HEK293 (cell line): ENCODE measurements around the gene CCND1.
A peak's percentile ranks its signal among the peaks of the same experiment; 100 is the strongest.

Experiments
- CTCF ChIA-PET: fragments of 350-600 bp; formaldehyde crosslinking; extraction: SDS; loops from one replicate; lab custom pipeline; 2021; ENCODE audit warnings: antibody characterized with exemption; lab: Yijun Ruan, JAX
- POLR2A ChIA-PET: fragments of 300-600 bp; formaldehyde crosslinking; extraction: SDS; loops from one replicate; lab custom pipeline; 2020; ENCODE audit warnings: antibody characterized with exemption, inconsistent platforms; lab: Yijun Ruan, JAX
- H3K27ac ChIP-seq: fragments of 200-500 bp; sonication (Bioruptor generic); 2 replicates; pipeline ENCODE4 v1.5.1; 2014; ENCODE audit warnings: low read depth, low read length, control low read depth, inconsistent platforms; ENCODE audit errors: extremely low read depth
- H3K36me3 ChIP-seq, 2 experiments: fragments of 200-500 bp in 1 of 2; sonication (Bioruptor generic) in 1 of 2; 1 replicate in 1 of 2; 2 replicates in 1 of 2; pipeline ENCODE4 v1.5.1; 2014 to 2017; ENCODE audit warnings: inconsistent platforms in 2 of 2, low read length in 2 of 2; ENCODE audit not compliant: control insufficient read depth in 2 of 2, insufficient read depth in 1 of 2
- H3K4me1 ChIP-seq: fragments of 200-500 bp; sonication (Bioruptor generic); 2 replicates; pipeline ENCODE4 v1.5.1; 2014; ENCODE audit warnings: mild to moderate bottlenecking, low read length, inconsistent platforms; ENCODE audit not compliant: control insufficient read depth, insufficient read depth
- H3K4me3 ChIP-seq: 2 replicates; pipeline ENCODE4 v1.5.1; 2011; ENCODE audit warnings: low read depth, mild to moderate bottlenecking, control low read depth, low read length, moderate library complexity
- H3K9me3 ChIP-seq: fragments of 200-500 bp; sonication (Bioruptor generic); 2 replicates; pipeline ENCODE4 v1.5.1; 2014; ENCODE audit warnings: low read depth, low read length, inconsistent platforms; ENCODE audit not compliant: control insufficient read depth, insufficient read depth
- EGR2 ChIP-seq: fragments of 450-650 bp; formaldehyde crosslinking; IDR thresholded peaks from 2 replicates; pipeline ENCODE4 v1.5.1; 2016; ENCODE audit warnings: low read depth, missing biosample characterization, missing genetic modification characterization
- GLIS1 ChIP-seq: fragments of 450-650 bp; formaldehyde crosslinking; IDR thresholded peaks from 2 replicates; pipeline ENCODE4 v1.5.1; 2016; ENCODE audit warnings: missing biosample characterization, missing genetic modification characterization
- MYNN ChIP-seq: fragments of 450-650 bp; formaldehyde crosslinking; IDR thresholded peaks from 2 replicates; pipeline ENCODE4 v1.5.1; 2016; ENCODE audit warnings: missing biosample characterization, missing genetic modification characterization, borderline replicate concordance
- PATZ1 ChIP-seq: fragments of 450-650 bp; formaldehyde crosslinking; IDR thresholded peaks from 2 replicates; pipeline ENCODE4 v1.5.1; 2016; ENCODE audit warnings: missing biosample characterization, missing genetic modification characterization
- PBX3 ChIP-seq: sonication (generic); formaldehyde crosslinking; IDR thresholded peaks from 2 replicates; pipeline ENCODE4 v1.8.1; 2022; ENCODE audit warnings: mild to moderate bottlenecking, moderate library complexity, missing genetic modification reagents
- REST ChIP-seq: fragments of 450-650 bp; formaldehyde crosslinking; IDR thresholded peaks from 2 replicates; pipeline ENCODE4 v1.5.1; 2016; ENCODE audit warnings: missing biosample characterization, missing genetic modification characterization
- ZBTB21 ChIP-seq: fragments of 450-650 bp; formaldehyde crosslinking; IDR thresholded peaks from 2 replicates; pipeline ENCODE4 v1.5.1; 2017; ENCODE audit warnings: missing biosample characterization, missing genetic modification characterization
- ZFHX2 ChIP-seq: fragments of 450-650 bp; formaldehyde crosslinking; conservative IDR thresholded peaks from 2 replicates; pipeline ENCODE4 v1.5.1; 2016; ENCODE audit warnings: missing biosample characterization, missing genetic modification characterization
- ZIC2 ChIP-seq: fragments of 450-650 bp; formaldehyde crosslinking; IDR thresholded peaks from 2 replicates; pipeline ENCODE4 v1.5.1; 2016; ENCODE audit warnings: missing biosample characterization, missing genetic modification characterization
- ZNF132 ChIP-seq: fragments of 450-650 bp; formaldehyde crosslinking; IDR thresholded peaks from 2 replicates; pipeline ENCODE4 v1.5.1; 2017; ENCODE audit warnings: missing biosample characterization, missing genetic modification characterization, borderline replicate concordance
- ZNF138 ChIP-seq: fragments of 450-650 bp; formaldehyde crosslinking; IDR thresholded peaks from 2 replicates; pipeline ENCODE4 v1.5.1; 2016; ENCODE audit warnings: missing biosample characterization, missing genetic modification characterization, borderline replicate concordance
- ZNF266 ChIP-seq: fragments of 450-650 bp; formaldehyde crosslinking; IDR thresholded peaks from 2 replicates; pipeline ENCODE4 v1.5.1; 2016; ENCODE audit warnings: missing biosample characterization, missing genetic modification characterization, low read depth
- ZNF341 ChIP-seq: fragments of 450-650 bp; formaldehyde crosslinking; IDR thresholded peaks from 2 replicates; pipeline ENCODE4; 2016; ENCODE audit warnings: low read depth, missing biosample characterization, missing genetic modification characterization
- ZNF366 ChIP-seq: fragments of 450-650 bp; formaldehyde crosslinking; conservative IDR thresholded peaks from 2 replicates; pipeline ENCODE4 v1.5.1; 2016; ENCODE audit warnings: missing biosample characterization, missing genetic modification characterization
- ZNF48 ChIP-seq: fragments of 450-650 bp; formaldehyde crosslinking; IDR thresholded peaks from 2 replicates; pipeline ENCODE4 v1.5.1; 2016; ENCODE audit warnings: missing biosample characterization, missing genetic modification characterization
- ZNF521 ChIP-seq: fragments of 450-650 bp; formaldehyde crosslinking; IDR thresholded peaks from 2 replicates; pipeline ENCODE4 v1.5.1; 2017; ENCODE audit warnings: missing biosample characterization, mild to moderate bottlenecking, missing genetic modification characterization
- ZNF529 ChIP-seq: fragments of 450-650 bp; formaldehyde crosslinking; IDR thresholded peaks from 2 replicates; pipeline ENCODE4 v1.5.1; 2017; ENCODE audit warnings: missing genetic modification characterization, missing biosample characterization; ENCODE audit not compliant: insufficient replicate concordance
- ZNF548 ChIP-seq: fragments of 450-650 bp; formaldehyde crosslinking; IDR thresholded peaks from 2 replicates; pipeline ENCODE4 v1.5.1; 2016; ENCODE audit warnings: missing biosample characterization, missing genetic modification characterization
- ZNF555 ChIP-seq: fragments of 450-650 bp; formaldehyde crosslinking; conservative IDR thresholded peaks from 2 replicates; pipeline ENCODE4 v1.5.1; 2017; ENCODE audit warnings: missing biosample characterization, mild to moderate bottlenecking, missing genetic modification characterization, inconsistent platforms
- ZXDB ChIP-seq: fragments of 450-650 bp; formaldehyde crosslinking; IDR thresholded peaks from 2 replicates; pipeline ENCODE4 v1.5.1; 2016; ENCODE audit warnings: missing biosample characterization, missing genetic modification characterization

Gene CCND1

GRCh38 chr11:69644071-69644961 lies 3.4 kb downstream of the CCND1 start:
- ChIA-PET CTCF (interaction anchor here (0.6 to 4.8 kb wide), 22 partner anchors 10 to 689 kb away, joined by 3 to 54 read pairs (median 4); partner anchors contain the start of gene MYEOV), POLR2A (interaction anchor here (0.5 kb wide), 1 partner anchor 24 kb away, joined by 3 read pairs; no protein-coding TSS in a partner anchor)
- no peaks in the 10 kb centered on the region for H3K9me3 ChIP-seq
- H3K36me3 ChIP-seq = peaks cover 0 to 55% of the 10 kb centered on the region in 2 experiments; a peak in 1 of 3 replicates
- no peak overlapping the region for H3K4me3 ChIP-seq
- peaks cover 3% of the 10 kb centered on the region; the same call in 1 of the 2 replicates for H3K4me1 ChIP-seq
- TF ChIP-seq REST (tag by site-specific recombination) (no peak), MYNN (no peak), PATZ1 (tag by site-specific recombination) (0 out of 2 replicates have a peak, but pooled peaks have one; percentile 32), PBX3 (CRISPR knock-in tag) (0 out of 2 replicates have a peak, but pooled peaks have one; percentile 36), ZNF138 (no peak), EGR2 (tag by site-specific recombination) (peak; percentile 27; the same call in 1 of the 2 replicates), ZNF366 (tag by site-specific recombination) (no peak), ZFHX2 (tag by site-specific recombination) (peak; percentile 31; the same call in 1 of the 2 replicates), ZIC2 (tag by site-specific recombination) (peak; percentile 87), ZXDB (tag by site-specific recombination) (peak; percentile 27; the same call in 1 of the 2 replicates), ZBTB21 (tag by site-specific recombination) (no peak), GLIS1 (tag by site-specific recombination) (peak; percentile 79), ZNF529 (tag by site-specific recombination) (no peak)
- TF ChIP-seq, all 188 proteins: peak for 7
- no peak overlapping the region; the same call in 1 of the 2 replicates for H3K27ac ChIP-seq

GRCh38 chr11:69644962-69645675 lies 4.2 kb downstream of the CCND1 start:
- Histone ChIP-seq H3K36me3 (peaks cover 0 to 63% of the 10 kb centered on the region in 2 experiments; a peak in 1 of 3 replicates), H3K4me1 (peaks cover 3% of the 10 kb centered on the region; the same call in 1 of the 2 replicates), H3K9me3 (no peaks in the 10 kb centered on the region), H3K27ac (no peak overlapping the region), H3K4me3 (no peak overlapping the region)
- peak; percentile 34; the same call in 1 of the 2 replicates for TF ChIP-seq GLIS1 (tag by site-specific recombination)
- no peak for TF ChIP-seq ZNF266 (tag by site-specific recombination)
- no peak for TF ChIP-seq ZNF555 (tag by site-specific recombination)
- no peak for TF ChIP-seq ZNF521 (tag by site-specific recombination)
- no peak for TF ChIP-seq ZNF132
- TF ChIP-seq PBX3 (CRISPR knock-in tag) = 0 out of 2 replicates have a peak, but pooled peaks have one; percentile 4
- no peak for TF ChIP-seq ZNF548 (tag by site-specific recombination)
- peak; percentile 30; the same call in 1 of the 2 replicates for TF ChIP-seq ZIC2 (tag by site-specific recombination)
- 0 out of 2 replicates have a peak, but pooled peaks have one; percentile 19 for TF ChIP-seq ZNF341
- TF ChIP-seq ZNF48 (tag by site-specific recombination) = no peak
- POLR2A ChIA-PET = no interaction called here
- CTCF ChIA-PET = interaction anchor here (0.7 to 4.8 kb wide), 9 partner anchors 9 to 555 kb away, joined by 3 to 54 read pairs (median 5); no protein-coding TSS in a partner anchor
